GM12878 (cell line): ENCODE results near the gene CMAS. TPM values are rescaled to one million over a fixed set of nuclear protein-coding genes. Genes with fewer than 3 reads are reported as not detected.

Source experiments
- ATAC-seq: fragments of 200-7000 bp; cut with Tn5 transposase; 3 replicates; pipeline ENCODE4 v1.9.1; 2020; ENCODE audit warnings: mild to moderate bottlenecking, moderate library complexity
- BruUV-seq: library from RNA; stranded (reverse); fragments of 400-500 nt; replicated peaks from 2 replicates; lab custom pipeline; 2021; lab: Mats Ljungman, UMichigan
- CTCF ChIA-PET: fragments of 300-600 bp; sonication (Branson Sonifier 250); formaldehyde crosslinking; extraction: SDS; loops from one replicate; lab custom pipeline; 2021; ENCODE audit warnings: inconsistent platforms; lab: Yijun Ruan, JAX
- POLR2A ChIA-PET: fragments of 350-600 bp; formaldehyde crosslinking; extraction: SDS; loops from one replicate; lab custom pipeline; 2021; ENCODE audit warnings: inconsistent platforms; lab: Charles Lee
- RAD21 ChIA-PET: fragments of 300-600 bp; sonication (Branson Sonifier 250); formaldehyde crosslinking; loops from one replicate; lab custom pipeline; 2023; ENCODE audit warnings: antibody characterized with exemption; ENCODE audit not compliant: unreplicated experiment; lab: Charles Lee
- SMC1A ChIA-PET: fragments of 300-600 bp; sonication (Branson Sonifier 250); formaldehyde crosslinking; loops from one replicate; lab custom pipeline; 2023; ENCODE audit not compliant: unreplicated experiment, uncharacterized antibody; lab: Charles Lee
- DNase-seq: peaks from one replicate; pipeline ENCODE4 v3.0.0-alpha.2; 2011; ENCODE audit warnings: low read depth, low spot score
- FAIRE-seq: peaks from 3 replicates; lab custom pipeline; 2011; peaks lifted over from hg19 to GRCh38; lab: Jason Lieb, UNC
- H2AFZ ChIP-seq: 2 replicates; pipeline ENCODE4 v1.6.0; 2011; ENCODE audit warnings: low read depth, low read length, control low read depth; ENCODE audit not compliant: control insufficient read depth
- H3K27ac ChIP-seq: 2 replicates; pipeline ENCODE4 v1.5.1; 2011; ENCODE audit warnings: control low read depth; ENCODE audit not compliant: control insufficient read depth, insufficient read depth
- H3K27me3 ChIP-seq, 2 experiments: replicated peaks in 1 of 2; 2 replicates each; pipeline versions ENCODE4 v1.6.0 to v1.6.1; 2011; ENCODE audit warnings: low read length in 1 of 2; ENCODE audit not compliant: control insufficient read depth in 2 of 2, insufficient read depth in 2 of 2
- H3K36me3 ChIP-seq, 2 experiments: 2 replicates each; pipeline ENCODE4 v1.5.1; 2011; ENCODE audit warnings: low read length in 1 of 2; ENCODE audit not compliant: control insufficient read depth in 2 of 2, insufficient read depth in 2 of 2
- H3K4me1 ChIP-seq: 2 replicates; pipeline ENCODE4 v1.6.1; 2011; ENCODE audit warnings: mild to moderate bottlenecking, low read length, moderate library complexity, mixed read lengths; ENCODE audit not compliant: control insufficient read depth, insufficient read depth
- H3K4me2 ChIP-seq: 2 replicates; pipeline ENCODE4 v1.6.0; 2011; ENCODE audit warnings: control low read depth; ENCODE audit not compliant: control insufficient read depth, insufficient read depth
- H3K4me3 ChIP-seq: fragments of 200-600 bp; sonication (generic); 2 replicates; pipeline ENCODE4 v1.5.1; 2016
- H3K79me2 ChIP-seq: 2 replicates; pipeline ENCODE4 v1.6.0; 2011; ENCODE audit warnings: low read length; ENCODE audit not compliant: control insufficient read depth, insufficient read depth
- H3K9ac ChIP-seq: 2 replicates; pipeline ENCODE4 v1.8.0; 2011; ENCODE audit warnings: low read length, control low read depth, mixed read lengths; ENCODE audit not compliant: control insufficient read depth, insufficient read depth
- H3K9me3 ChIP-seq: replicated peaks from 3 replicates; pipeline ENCODE4 v1.5.1; 2011; ENCODE audit warnings: mild to moderate bottlenecking, low read length; ENCODE audit not compliant: control insufficient read depth, insufficient read depth
- H4K20me1 ChIP-seq: 2 replicates; pipeline ENCODE4 v1.6.0; 2011; ENCODE audit not compliant: control insufficient read depth, insufficient read depth
- ATF2 ChIP-seq: IDR thresholded peaks from 2 replicates; pipeline ENCODE4 v1.6.1; 2012; ENCODE audit warnings: low read length, inconsistent platforms
- BCL3 ChIP-seq: IDR thresholded peaks from 2 replicates; pipeline ENCODE4 v1.6.1; 2011; ENCODE audit warnings: borderline replicate concordance, low read depth, mild to moderate bottlenecking, moderate library complexity, low read length; ENCODE audit not compliant: insufficient read depth, poor library complexity, severe bottlenecking
- HDGF ChIP-seq: fragments of 450-650 bp; IDR thresholded peaks from 2 replicates; pipeline ENCODE4 v1.6.1; 2016; ENCODE audit warnings: antibody characterized with exemption
- JUND ChIP-seq: IDR thresholded peaks from 2 replicates; pipeline ENCODE4 v1.6.1; 2012; ENCODE audit warnings: low read depth, mild to moderate bottlenecking, low read length, improper control_type of control experiment, moderate library complexity
- KDM1A ChIP-seq: fragments of 200-600 bp; sonication (generic); IDR thresholded peaks from 2 replicates; pipeline ENCODE4 v1.6.1; 2016; ENCODE audit warnings: borderline replicate concordance
- MYB ChIP-seq: fragments of 150-350 bp; IDR thresholded peaks from 2 replicates; pipeline ENCODE4 v1.6.1; 2014; ENCODE audit warnings: mild to moderate bottlenecking, low read depth, low read length, borderline replicate concordance
- MYC ChIP-seq: IDR thresholded peaks from 2 replicates; pipeline ENCODE4 v1.6.1; 2011; ENCODE audit warnings: mild to moderate bottlenecking, low read length, moderate library complexity, inconsistent platforms; ENCODE audit not compliant: insufficient read depth, insufficient replicate concordance, insufficient read length, severe bottlenecking
- NBN ChIP-seq: fragments of 450-650 bp; IDR thresholded peaks from 2 replicates; pipeline ENCODE4 v1.6.1; 2016
- POU2F2 ChIP-seq: IDR thresholded peaks from 3 replicates; pipeline ENCODE4 v1.6.1; 2011; ENCODE audit warnings: low read depth, mild to moderate bottlenecking, low read length, borderline replicate concordance
- RAD51 ChIP-seq: fragments of 450-650 bp; IDR thresholded peaks from 2 replicates; pipeline ENCODE4 v1.6.1; 2016; ENCODE audit warnings: moderate library complexity, mild to moderate bottlenecking, inconsistent platforms
- SUZ12 ChIP-seq: fragments of 200-600 bp; sonication (generic); IDR thresholded peaks from one replicate; pipeline ENCODE4 v1.6.1; 2018; ENCODE audit warnings: antibody characterized with exemption, mild to moderate bottlenecking; ENCODE audit not compliant: unreplicated experiment
- TARDBP ChIP-seq: IDR thresholded peaks from 2 replicates; pipeline ENCODE4 v1.6.1; 2016; ENCODE audit warnings: borderline replicate concordance
- ZBED1 ChIP-seq: IDR thresholded peaks from 2 replicates; pipeline ENCODE4 v1.6.1; 2016; ENCODE audit warnings: borderline replicate concordance
- ZBTB4 ChIP-seq: fragments of 450-650 bp; formaldehyde crosslinking; IDR thresholded peaks from 2 replicates; pipeline ENCODE4 v1.4.0; 2022; ENCODE audit warnings: mild to moderate bottlenecking, moderate library complexity
- ZNF274 ChIP-seq: IDR thresholded peaks from one replicate; pipeline ENCODE4 v1.8.0; 2011; ENCODE audit not compliant: insufficient read length, insufficient read depth
- WGBS: methylation state at CpG from one replicate; pipeline ENCODE4 v1.1.6; 2016; ENCODE audit warnings: low lambda C conversion rate; ENCODE audit not compliant: insufficient replicate concordance, insufficient coverage; ENCODE audit errors: missing lambda C conversion rate; 5-methylcytosine and 5-hydroxymethylcytosine counted together
- in situ Hi-C: fragments of 300-500 bp; cut with MboI; formaldehyde crosslinking; loops from 9 replicates; pipeline ENCODE4 v1.14.3; 2018; ENCODE audit warnings: mixed read lengths
- intact Hi-C: fragments of 100-400 bp; cut with micrococcal nuclease; formaldehyde crosslinking; loops from one replicate; pipeline ENCODE4 v1.14.2; 2022; ENCODE audit not compliant: unreplicated experiment
- polyA plus RNA-seq, 11 experiments: library from polyadenylated mRNA; depleted of rRNA in 4 of 11; unstranded in 6 of 11; stranded (reverse) in 5 of 11; fragments of >200 nt; fragmentation: Nextera tagmentation in 4 of 11; fragmentation: Illumina TruSeq in 1 of 11; extraction: Ambion mirVana in 4 of 11; extraction: Trizol in 1 of 11; gene quantifications; 1 replicate in 1 of 11; 2 replicates in 10 of 11; pipeline versions ENCODE4 v1.2.1 to v1.2.3, GENCODE V29; 2011 to 2016; ENCODE audit warnings: inconsistent platforms in 2 of 11, missing spikeins in 2 of 11, low read depth in 1 of 11
- total RNA-seq, 4 experiments: library from RNA; depleted of rRNA in 3 of 4; stranded (reverse); fragments of >200 nt in 3 of 4; fragmentation: Illumina TruSeq in 1 of 4; extraction: Trizol in 1 of 4; gene quantifications; 2 replicates each; pipeline versions ENCODE4 v1.2.1 to v1.2.3, GENCODE V29; 2013 to 2021

CMAS gene
- total and polyA plus RNA-seq, 10 of the 15 experiments (the other 5 are each of a cell fraction or from before 2014, with no cell fraction given): 12.9 to 73.2 (median 30.8) TPM

- no peak overlapping the region for H3K27ac ChIP-seq
- H3K9ac ChIP-seq: no peak overlapping the region
- no peaks in the 10 kb centered on the region for H3K36me3 ChIP-seq
- BruUV-seq: no TSS peak
- SMC1A ChIA-PET: interaction anchor here (0.8 to 2.8 kb wide), 4 partner anchors 8 to 17 kb away, joined by 3 to 7 read pairs (median 5); no protein-coding TSS in a partner anchor
- WGBS: 27% methylated on average over 1 of the region's 1 CpG
- H3K4me1 ChIP-seq: no peaks in the 10 kb centered on the region
- ATAC-seq: no peak
- H3K9me3 ChIP-seq: no peaks in the 10 kb centered on the region
- no peak overlapping the region for H3K4me2 ChIP-seq
- intact Hi-C loops: no loop called here
- no peaks in the 10 kb centered on the region for H4K20me1 ChIP-seq
- H3K4me3 ChIP-seq: no peak overlapping the region
- FAIRE-seq: no peak
- H3K27me3 ChIP-seq: no peaks in the 10 kb centered on the region
- POLR2A ChIA-PET: no interaction called here
- RAD21 ChIA-PET: no interaction called here
- in situ Hi-C loops: no loop called here
- CTCF ChIA-PET: interaction anchor here (0.7 to 3.1 kb wide), 5 partner anchors 10 to 18 kb away, joined by 3 to 11 read pairs (median 6); no protein-coding TSS in a partner anchor
- H3K79me2 ChIP-seq: no peaks in the 10 kb centered on the region
- DNase-seq: no peak
- no peak overlapping the region for H2AFZ ChIP-seq
- no peak for TF ChIP-seq TARDBP
- no peak for TF ChIP-seq POU2F2
- no peak for TF ChIP-seq RAD51
- no peak for TF ChIP-seq BCL3
- TF ChIP-seq MYC: no peak
- TF ChIP-seq ZBTB4 (CRISPR knock-in tag): no peak
- no peak for TF ChIP-seq NBN
- TF ChIP-seq ZNF274: no peak
- TF ChIP-seq MYB: no peak
- TF ChIP-seq ATF2: no peak
- no peak for TF ChIP-seq JUND
- no peak for TF ChIP-seq SUZ12
- no peak for TF ChIP-seq HDGF
- TF ChIP-seq KDM1A: no peak
- TF ChIP-seq ZBED1: no peak
Measured at GRCh38 chr12:22069851-22070250, 23.8 kb downstream of the CMAS start.
